A549 (cell line): ENCODE measurements around the gene GUCY2D. TPM values are rescaled to one million over a fixed set of nuclear protein-coding genes. Genes with fewer than 3 reads are reported as not detected.
A peak's percentile ranks its signal among the peaks of the same experiment; 100 is the strongest.

ENCODE experiments used
- ATAC-seq, 2 experiments: fragments of 200-7000 bp in 1 of 2; fragments of >200 bp in 1 of 2; cut with Nextera tagmentation in 1 of 2; cut with Tn5 transposase in 1 of 2; 3 replicates each; pipeline versions ENCODE4 v1.8.0 to v1.9.1; 2018 to 2020; ENCODE audit warnings: mild to moderate bottlenecking in 1 of 2, moderate library complexity in 1 of 2
- CTCF ChIA-PET: fragments of 300-600 bp; sonication (Branson Sonifier 250); formaldehyde crosslinking; extraction: SDS; loops from one replicate; lab custom pipeline; 2021; ENCODE audit warnings: antibody characterized with exemption, inconsistent platforms; lab: Yijun Ruan, JAX
- POLR2A ChIA-PET: fragments of 350-600 bp; formaldehyde crosslinking; extraction: SDS; loops from one replicate; lab custom pipeline; 2021; ENCODE audit warnings: antibody characterized with exemption, inconsistent platforms; lab: Yijun Ruan, JAX
- DNase-seq, 2 experiments: peaks; one replicate each; pipeline versions ENCODE4 v3.0.0 to v3.0.0-alpha.2; 2011 to 2016; ENCODE audit warnings: low read depth in 1 of 2, low spot score in 1 of 2
- FAIRE-seq: peaks from 2 replicates; lab custom pipeline; 2011; peaks lifted over from hg19 to GRCh38; lab: Jason Lieb, UNC
- H3K27ac ChIP-seq, 2 experiments: fragments of >200 bp; sonication (Bioruptor Twin); formaldehyde crosslinking; 3 replicates each; pipeline ENCODE4 v1.5.1; 2016 to 2017
- H3K4me1 ChIP-seq: fragments of >200 bp; sonication (Bioruptor Twin); formaldehyde crosslinking; 3 replicates; pipeline ENCODE4 v1.6.1; 2016
- H3K4me2 ChIP-seq: fragments of >200 bp; sonication (Bioruptor Twin); formaldehyde crosslinking; 3 replicates; pipeline ENCODE4 v1.6.1; 2016
- H3K4me3 ChIP-seq: fragments of >200 bp; sonication (Bioruptor Twin); formaldehyde crosslinking; 3 replicates; pipeline ENCODE4 v1.5.1; 2016
- H3K9me3 ChIP-seq: fragments of >200 bp; sonication (Bioruptor Twin); formaldehyde crosslinking; 3 replicates; pipeline ENCODE4 v1.6.1; 2016
- ATOH8 ChIP-seq: fragments of 250-450 bp; sonication (Bioruptor Pico); IDR thresholded peaks from 2 replicates; pipeline ENCODE4 v1.5.0; 2020; ENCODE audit warnings: low read depth, mild to moderate bottlenecking, moderate library complexity
- BCL3 ChIP-seq: fragments of >200 bp; sonication (Bioruptor Twin); formaldehyde crosslinking; IDR thresholded peaks from 3 replicates; pipeline ENCODE4 v1.6.1; 2016
- CBX2 ChIP-seq: fragments of 200-600 bp; sonication (generic); IDR thresholded peaks from 2 replicates; pipeline ENCODE4 v1.6.1; 2016; ENCODE audit warnings: low read depth, mild to moderate bottlenecking, borderline replicate concordance
- CEBPB ChIP-seq, 2 experiments: fragments of >200 bp in 1 of 2; sonication (Bioruptor Twin) in 1 of 2; formaldehyde crosslinking in 1 of 2; IDR thresholded peaks; 2 replicates each; pipeline ENCODE4 v1.6.1; 2012 to 2016
- CTCF ChIP-seq: fragments of >200 bp; sonication (Bioruptor Twin); formaldehyde crosslinking; IDR thresholded peaks from 3 replicates; pipeline ENCODE4 v1.5.1; 2016
- EHF ChIP-seq: fragments of 250-450 bp; sonication (Bioruptor Pico); IDR thresholded peaks from 2 replicates; pipeline ENCODE4 v1.5.0; 2020; ENCODE audit warnings: mild to moderate bottlenecking
- EHMT2 ChIP-seq: fragments of 200-600 bp; sonication (generic); IDR thresholded peaks from 2 replicates; pipeline ENCODE4 v1.6.1; 2016; ENCODE audit warnings: antibody characterized with exemption, low read depth, mild to moderate bottlenecking, moderate library complexity
- EP300 ChIP-seq, 2 experiments: fragments of >200 bp; sonication (Bioruptor Twin); formaldehyde crosslinking; IDR thresholded peaks; 2 replicates in 1 of 2; 3 replicates in 1 of 2; pipeline ENCODE4 v1.6.1; 2016 to 2017
- ESRRA ChIP-seq: fragments of 150-350 bp; IDR thresholded peaks from 2 replicates; pipeline ENCODE4 v1.6.1; 2014; ENCODE audit warnings: mild to moderate bottlenecking, low read length, borderline replicate concordance
- FOXS1 ChIP-seq: fragments of 250-450 bp; sonication (Bioruptor Pico); IDR thresholded peaks from 2 replicates; pipeline ENCODE4 v1.5.0; 2020; ENCODE audit warnings: mild to moderate bottlenecking, moderate library complexity
- HOXA7 ChIP-seq: fragments of 250-450 bp; sonication (Bioruptor Pico); IDR thresholded peaks from 2 replicates; pipeline ENCODE4 v1.5.0; 2020; ENCODE audit warnings: mild to moderate bottlenecking, moderate library complexity
- MAFK ChIP-seq: fragments of 450-650 bp; IDR thresholded peaks from 2 replicates; pipeline ENCODE4 v1.6.1; 2014; ENCODE audit not compliant: partially characterized antibody
- MAX ChIP-seq: IDR thresholded peaks from 2 replicates; pipeline ENCODE4 v1.6.1; 2012
- MAZ ChIP-seq: fragments of 150-350 bp; IDR thresholded peaks from 2 replicates; pipeline ENCODE4 v1.6.1; 2014; ENCODE audit warnings: antibody characterized with exemption, low read depth, low read length, borderline replicate concordance
- NPAS2 ChIP-seq: fragments of 250-450 bp; sonication (Bioruptor Pico); IDR thresholded peaks from 2 replicates; pipeline ENCODE4 v1.8.0; 2022; ENCODE audit warnings: mild to moderate bottlenecking, moderate library complexity, borderline replicate concordance
- POLR2AphosphoS2 ChIP-seq: conservative IDR thresholded peaks from 2 replicates; pipeline ENCODE4 v1.6.1; 2012; ENCODE audit warnings: low read length, improper control_type of control experiment, inconsistent platforms
- RAD21 ChIP-seq, 2 experiments: fragments of >200 bp in 1 of 2; sonication (Bioruptor Twin) in 1 of 2; formaldehyde crosslinking in 1 of 2; IDR thresholded peaks in 1 of 2; conservative IDR thresholded peaks in 1 of 2; 2 replicates in 1 of 2; 3 replicates in 1 of 2; pipeline ENCODE4 v1.6.1; 2012 to 2018; ENCODE audit warnings: inconsistent platforms in 1 of 2
- SMC3 ChIP-seq: fragments of >200 bp; sonication (Bioruptor Twin); formaldehyde crosslinking; IDR thresholded peaks from 3 replicates; pipeline ENCODE4 v1.6.1; 2018; ENCODE audit warnings: inconsistent platforms
- USF2 ChIP-seq: fragments of 450-650 bp; IDR thresholded peaks from 2 replicates; pipeline ENCODE4 v1.6.1; 2014; ENCODE audit warnings: antibody characterized with exemption
- ZC3H11A ChIP-seq: fragments of 450-650 bp; IDR thresholded peaks from 2 replicates; pipeline ENCODE4 v1.6.1; 2014; ENCODE audit warnings: antibody characterized with exemption, mild to moderate bottlenecking
- ZFP36 ChIP-seq: fragments of 450-650 bp; IDR thresholded peaks from 2 replicates; pipeline ENCODE4 v1.6.1; 2014; ENCODE audit warnings: borderline replicate concordance; ENCODE audit not compliant: partially characterized antibody
- WGBS: methylation state at CpG from one replicate; pipeline ENCODE4 v1.1.6; 2017; ENCODE audit errors: missing lambda C conversion rate; 5-methylcytosine and 5-hydroxymethylcytosine counted together
- polyA plus RNA-seq, 4 experiments: library from polyadenylated mRNA; depleted of rRNA in 3 of 4; stranded (reverse); fragments of >200 nt; fragmentation: RNase III in 1 of 4; extraction: RNeasy Plus Mini Kit Qiagen cat#74134 plus additional on column Dnase treatment in 1 of 4; gene quantifications; 2 replicates in 3 of 4; 3 replicates in 1 of 4; pipeline ENCODE4 v1.2.3, GENCODE V29; 2011 to 2017

GUCY2D gene
- polyA plus RNA-seq, 2 of the 4 experiments (the other 2 are of a cell fraction): 0.14 TPM; not detected in 1

- no peak for TF ChIP-seq FOXS1 (CRISPR knock-in tag)
- TF ChIP-seq, all 56 proteins: peak for 0
These were observed 15.1 kb upstream of the GUCY2D start (continued) for GRCh38 chr17:7987112-7987893.

GRCh38 chr17:7988750-7989178 is 13.7 kb upstream of the GUCY2D start:
- ATAC-seq: peak; percentile 63 to 73
- Histone ChIP-seq H3K9me3 (no peaks in the 10 kb centered on the region), H3K27ac (peak overlapping the region in 1 of 2 experiments; percentile 2; a peak in 1 of 6 replicates), H3K4me1 (no peaks in the 10 kb centered on the region), H3K4me3 (no peak overlapping the region), H3K4me2 (no peak overlapping the region)
- TF ChIP-seq RAD21 (conservative IDR thresholded peaks at IDR 0.05 in 1 of 2, IDR thresholded peaks at IDR 0.05 in 1 of 2) (peak; percentile 77 to 83), CTCF (peak; percentile 87), MAX (peak; percentile 74), ZC3H11A (no peak), USF2 (peak; percentile 79), SMC3 (peak; percentile 88), HOXA7 (CRISPR knock-in tag) (no peak)
- WGBS: 18% methylated on average over 5 of the region's 5 CpGs
- peak; percentile 96 for FAIRE-seq
- ChIA-PET POLR2A (interaction anchor here (1.0 to 2.0 kb wide), 3 partner anchors 56 to 132 kb away, joined by 3 to 11 read pairs (median 8); partner anchors contain the start of gene NAA38), CTCF (interaction anchor here (0.6 to 19.3 kb wide), 29 partner anchors 8 to 266 kb away, joined by 3 to 470 read pairs (median 8); partner anchors contain the start of genes CNTROB, GUCY2D, KCNAB3 and RNF227)
- DNase-seq: peak; percentile 86 to 89

- H3K27ac ChIP-seq: peak overlapping the region; percentile 83 to 93
- CTCF ChIA-PET: interaction anchor here (0.5 to 19.3 kb wide), 70 partner anchors 7 to 944 kb away, joined by 3 to 470 read pairs (median 6); partner anchors contain the start of genes CHD3, CNTROB, DNAH2 and GUCY2D
- no peak for FAIRE-seq
- TF ChIP-seq POLR2AphosphoS2 (no peak), ATOH8 (CRISPR knock-in tag) (no peak), CBX2 (no peak), HOXA7 (CRISPR knock-in tag) (no peak), BCL3 (peak; percentile 40; the same call in 1 of the 3 replicates), ZFP36 (no peak), EHF (CRISPR knock-in tag) (no peak), MAZ (no peak), NPAS2 (no peak), CTCF (peak; percentile 97), CEBPB (IDR thresholded peaks at IDR 0.05) (peak in 1 of 2 experiments; percentile 53; a peak in 1 of 4 replicates), EHMT2 (no peak), MAFK (no peak), EP300 (IDR thresholded peaks at IDR 0.05) (no peak), ESRRA (no peak)
These were observed 12.4 kb upstream of the GUCY2D start for GRCh38 chr17:7989781-7990655.

More at GRCh38 chr17:7989781-7990655, 12.4 kb upstream of the GUCY2D start:
- POLR2A ChIA-PET: interaction anchor here (0.8 to 2.0 kb wide), 6 partner anchors 57 to 133 kb away, joined by 4 to 12 read pairs (median 9); partner anchors contain the start of genes CYB5D1, NAA38 and RNF227
- DNase-seq: peak; percentile 88 to 97
- Histone ChIP-seq H3K4me2 (peak overlapping the region; percentile 84), H3K4me1 (no peaks in the 10 kb centered on the region), H3K4me3 (peak overlapping the region; percentile 58), H3K9me3 (no peaks in the 10 kb centered on the region)
- WGBS: 8% methylated on average over 44 of the region's 59 CpGs
- peak; percentile 90 to 93 for ATAC-seq
